ENCODE measurements around the gene TPM1. TPM values are rescaled to one million over a fixed set of nuclear protein-coding genes. Genes with fewer than 3 reads are reported as not detected.

TPM1 gene
- total RNA-seq, 1 donor from 2014 or later: 4,149 TPM

DNA sequence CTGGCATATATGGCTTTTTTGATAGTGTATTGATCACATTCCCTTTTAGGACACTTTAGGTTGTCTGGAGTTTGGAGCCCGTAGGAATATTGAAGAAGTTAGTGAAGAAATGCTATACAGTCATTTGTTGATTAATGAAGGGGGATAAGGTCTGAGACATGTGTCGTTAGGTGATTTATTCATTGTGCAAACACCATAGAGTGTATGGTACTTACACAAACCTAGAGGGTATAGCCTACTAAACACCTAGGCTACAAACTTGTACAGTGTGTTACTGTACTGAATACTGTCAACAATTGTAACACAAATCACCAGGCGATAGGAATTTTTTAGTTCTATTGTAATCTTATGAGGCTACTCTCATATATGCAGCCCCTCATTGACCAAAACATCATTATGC lies 3.3 kb downstream of the TPM1 start:
- Histone ChIP-seq H3K9me3 (ENCODE audit: control insufficient read depth in 3 of 3, low read length in 3 of 3) (no peaks in the 10 kb centered on the region), H3K4me1 (ENCODE audit: control insufficient read depth in 3 of 3, insufficient read depth in 3 of 3, low read length in 3 of 3) (peaks cover 45 to 62% (median 59%) of the 10 kb centered on the region in 3 donors), H3K4me3 (ENCODE audit: low read length in 3 of 3) (peak overlapping the region; percentile 55 to 94 (median 56)), H3K27me3 (ENCODE audit: control insufficient read depth in 3 of 3, insufficient read depth in 3 of 3, low read length in 3 of 3) (peaks cover 0 to 14% (median 9%) of the 10 kb centered on the region in 3 donors), H3K9ac (ENCODE audit: low read depth in 1 of 3, low read length in 3 of 3) (peak overlapping the region; percentile 35 to 81 (median 46)), H3K36me3 (ENCODE audit: control insufficient read depth in 3 of 3, insufficient read depth in 3 of 3, low read length in 3 of 3) (peaks cover 4 to 28% (median 12%) of the 10 kb centered on the region in 3 donors), H3K27ac (ENCODE audit: low read depth, low read length) (peak overlapping the region; percentile 94)

GRCh38 chr15:63046917-63047760 lies 4.6 kb downstream of the TPM1 start:
- H3K36me3 ChIP-seq (ENCODE audit: control insufficient read depth in 3 of 3, insufficient read depth in 3 of 3, low read length in 3 of 3): peaks cover 4 to 33% (median 15%) of the 10 kb centered on the region in 3 donors
- H3K27ac ChIP-seq (ENCODE audit: low read depth, low read length): peak overlapping the region; percentile 94
- H3K27me3 ChIP-seq (ENCODE audit: control insufficient read depth in 3 of 3, insufficient read depth in 3 of 3, low read length in 3 of 3): peaks cover 0 to 14% (median 6%) of the 10 kb centered on the region in 3 donors
- no peaks in the 10 kb centered on the region for H3K9me3 ChIP-seq (ENCODE audit: control insufficient read depth in 3 of 3, low read length in 3 of 3)
- peak overlapping the region; percentile 65 to 80 (median 79) for H3K9ac ChIP-seq (ENCODE audit: low read depth in 1 of 3, low read length in 3 of 3)
- H3K4me3 ChIP-seq (ENCODE audit: low read length in 3 of 3): peak overlapping the region; percentile 64 to 75 (median 69)
- H3K4me1 ChIP-seq (ENCODE audit: control insufficient read depth in 3 of 3, insufficient read depth in 3 of 3, low read length in 3 of 3): peaks cover 49 to 67% (median 60%) of the 10 kb centered on the region in 3 donors

DNA sequence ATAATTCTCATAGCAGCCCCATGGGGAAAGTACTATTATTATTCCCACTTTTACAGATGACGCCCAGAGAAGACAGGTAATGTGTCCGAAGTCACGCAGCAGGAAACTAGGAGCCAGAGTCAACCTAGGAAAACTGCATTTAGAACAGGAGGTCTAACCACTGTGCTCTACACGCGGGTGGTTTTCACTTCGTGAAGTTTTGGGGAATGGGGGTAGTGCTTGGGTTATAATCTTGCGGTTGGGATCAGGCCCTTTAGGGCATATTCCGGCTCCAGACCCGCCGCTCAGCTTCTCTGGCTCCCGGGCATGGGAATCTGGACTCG lies 5.2 kb downstream of the TPM1 start:
- peak overlapping the region; percentile 65 to 80 (median 79) for H3K9ac ChIP-seq (ENCODE audit: low read depth in 1 of 3, low read length in 3 of 3)
- peaks cover 4 to 35% (median 15%) of the 10 kb centered on the region in 3 donors for H3K36me3 ChIP-seq (ENCODE audit: control insufficient read depth in 3 of 3, insufficient read depth in 3 of 3, low read length in 3 of 3)
- no peaks in the 10 kb centered on the region for H3K9me3 ChIP-seq (ENCODE audit: control insufficient read depth in 3 of 3, low read length in 3 of 3)
- H3K27ac ChIP-seq (ENCODE audit: low read depth, low read length): peak overlapping the region; percentile 94
- peaks cover 0 to 14% (median 6%) of the 10 kb centered on the region in 3 donors for H3K27me3 ChIP-seq (ENCODE audit: control insufficient read depth in 3 of 3, insufficient read depth in 3 of 3, low read length in 3 of 3)
- peaks cover 49 to 71% (median 66%) of the 10 kb centered on the region in 3 donors for H3K4me1 ChIP-seq (ENCODE audit: control insufficient read depth in 3 of 3, insufficient read depth in 3 of 3, low read length in 3 of 3)
- peak overlapping the region; percentile 64 to 75 (median 69) for H3K4me3 ChIP-seq (ENCODE audit: low read length in 3 of 3)

DNA sequence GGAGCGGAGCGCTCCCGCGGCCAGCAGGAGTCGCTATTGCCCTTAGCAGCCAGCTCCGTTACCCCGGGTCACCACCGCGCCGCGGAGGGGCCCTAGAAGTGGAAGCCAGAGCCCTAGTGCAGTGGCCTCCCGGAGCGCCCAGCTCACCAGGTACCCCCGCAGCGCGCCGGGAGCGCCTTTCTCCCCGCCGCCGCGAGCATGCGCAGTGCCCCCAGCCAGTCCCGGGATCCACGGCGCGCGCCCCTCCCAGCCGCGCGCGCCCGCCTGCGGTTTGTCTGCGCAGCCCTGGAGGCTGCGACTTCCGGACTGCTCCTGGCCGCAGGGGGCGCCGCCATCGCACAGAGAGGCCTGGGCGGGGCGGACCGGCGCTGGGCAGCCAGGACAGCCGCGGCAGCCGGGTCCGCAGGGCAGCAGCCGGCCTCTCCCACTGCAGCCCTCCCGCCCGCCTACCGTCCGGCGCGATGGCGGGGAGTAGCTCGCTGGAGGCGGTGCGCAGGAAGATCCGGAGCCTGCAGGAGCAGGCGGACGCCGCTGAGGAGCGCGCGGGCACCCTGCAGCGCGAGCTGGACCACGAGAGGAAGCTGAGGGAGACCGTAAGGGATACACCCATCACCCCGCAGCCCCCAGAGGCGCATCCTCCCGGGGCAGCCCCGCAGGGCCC lies 5.7 kb downstream of the TPM1 start:
- Histone ChIP-seq H3K4me3 (ENCODE audit: low read length in 3 of 3) (peak overlapping the region; percentile 69 to 88 (median 75)), H3K36me3 (ENCODE audit: control insufficient read depth in 3 of 3, insufficient read depth in 3 of 3, low read length in 3 of 3) (peaks cover 4 to 36% (median 15%) of the 10 kb centered on the region in 3 donors), H3K4me1 (ENCODE audit: control insufficient read depth in 3 of 3, insufficient read depth in 3 of 3, low read length in 3 of 3) (peaks cover 50 to 73% (median 71%) of the 10 kb centered on the region in 3 donors), H3K27me3 (ENCODE audit: control insufficient read depth in 3 of 3, insufficient read depth in 3 of 3, low read length in 3 of 3) (peaks cover 0 to 12% (median 6%) of the 10 kb centered on the region in 3 donors), H3K9me3 (ENCODE audit: control insufficient read depth in 3 of 3, low read length in 3 of 3) (no peaks in the 10 kb centered on the region), H3K27ac (ENCODE audit: low read depth, low read length) (peak overlapping the region; percentile 94), H3K9ac (ENCODE audit: low read depth in 1 of 3, low read length in 3 of 3) (peak overlapping the region; percentile 69 to 80 (median 79))

DNA sequence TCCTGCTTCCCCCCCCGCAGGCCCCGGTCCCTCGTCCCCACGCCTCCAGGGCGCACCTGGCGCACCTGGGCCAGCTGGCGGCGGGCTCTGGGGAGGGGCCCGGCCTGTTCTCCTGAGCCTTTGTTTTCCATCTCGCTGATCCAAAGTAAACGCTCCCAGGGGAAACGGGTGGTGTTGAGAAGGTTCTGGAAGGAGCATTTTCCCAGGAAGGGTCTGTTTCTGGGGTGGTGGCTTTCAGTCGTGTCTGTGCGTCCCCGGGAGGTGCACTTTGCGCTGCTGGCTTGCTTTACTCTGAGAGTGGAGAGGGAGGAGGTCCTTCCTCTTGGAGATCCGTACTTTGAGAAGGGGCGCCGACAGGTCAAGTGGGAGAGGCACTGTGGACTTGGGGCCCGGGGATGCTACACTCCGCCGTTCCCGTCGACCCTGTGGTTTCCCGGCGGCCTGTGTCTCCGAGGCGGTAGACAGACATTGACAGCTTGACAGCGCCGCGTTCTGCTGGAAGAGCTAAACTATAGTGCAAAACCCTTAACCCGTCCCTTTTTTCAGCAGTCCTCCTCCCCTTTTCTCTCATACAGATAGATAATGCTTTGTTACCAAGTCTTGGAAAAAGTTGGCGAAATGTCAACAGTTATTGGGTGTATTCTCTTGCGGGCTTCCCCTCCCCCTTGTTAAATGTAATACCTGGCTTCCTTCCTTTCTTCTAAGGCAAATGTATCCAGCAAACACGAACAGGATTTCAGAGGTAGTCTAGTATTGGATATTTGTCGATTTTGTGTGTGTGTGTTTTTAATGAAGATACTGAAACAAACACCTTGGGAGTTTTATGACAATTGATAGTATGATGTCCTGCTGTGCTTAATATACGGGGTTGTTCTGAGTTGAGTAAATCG lies 6.5 kb downstream of the TPM1 start:
- peak overlapping the region; percentile 94 for H3K27ac ChIP-seq (ENCODE audit: low read depth, low read length)
- H3K27me3 ChIP-seq (ENCODE audit: control insufficient read depth in 3 of 3, insufficient read depth in 3 of 3, low read length in 3 of 3): peaks cover 0 to 4% (median 3%) of the 10 kb centered on the region in 3 donors
- H3K36me3 ChIP-seq (ENCODE audit: control insufficient read depth in 3 of 3, insufficient read depth in 3 of 3, low read length in 3 of 3): peaks cover 3 to 37% (median 17%) of the 10 kb centered on the region in 3 donors
- peak overlapping the region; percentile 69 to 88 (median 75) for H3K4me3 ChIP-seq (ENCODE audit: low read length in 3 of 3)
- H3K9me3 ChIP-seq (ENCODE audit: control insufficient read depth in 3 of 3, low read length in 3 of 3): no peaks in the 10 kb centered on the region
- peak overlapping the region; percentile 69 to 79 (median 69) for H3K9ac ChIP-seq (ENCODE audit: low read depth in 1 of 3, low read length in 3 of 3)
- peaks cover 49 to 76% (median 75%) of the 10 kb centered on the region in 3 donors for H3K4me1 ChIP-seq (ENCODE audit: control insufficient read depth in 3 of 3, insufficient read depth in 3 of 3, low read length in 3 of 3)

DNA sequence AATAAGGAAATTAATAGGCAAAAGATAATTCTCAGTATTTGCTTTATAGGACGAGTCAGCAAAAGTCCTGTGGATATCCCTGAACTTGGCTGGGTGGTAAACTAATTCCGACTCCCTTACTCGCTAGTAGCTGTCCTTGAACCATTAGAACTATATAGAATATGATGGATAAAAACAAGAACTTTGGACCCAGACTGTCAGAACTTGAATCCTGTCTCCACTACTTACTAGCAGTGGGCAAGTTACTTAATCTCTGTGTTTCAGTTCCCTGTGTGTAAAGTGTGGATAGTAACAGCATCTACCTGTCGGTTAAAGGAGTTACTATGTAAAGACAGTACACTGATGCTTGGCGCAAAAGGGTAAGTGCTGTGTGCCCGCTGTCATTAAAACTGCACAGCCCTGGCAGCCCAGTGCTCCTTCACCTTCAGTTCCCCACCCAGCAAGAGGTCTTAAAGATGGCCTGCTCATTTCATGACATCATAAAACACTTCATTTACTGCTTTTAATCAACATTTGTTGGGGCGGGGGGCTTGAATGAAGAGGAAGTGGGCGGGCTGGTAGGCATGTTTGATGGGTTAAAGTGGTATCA lies 7.3 kb downstream of the TPM1 start:
- H3K4me3 ChIP-seq (ENCODE audit: low read length in 3 of 3): peak overlapping the region; percentile 49 to 88 (median 69)
- peaks cover 0 to 36% (median 21%) of the 10 kb centered on the region in 3 donors for H3K36me3 ChIP-seq (ENCODE audit: control insufficient read depth in 3 of 3, insufficient read depth in 3 of 3, low read length in 3 of 3)
- H3K4me1 ChIP-seq (ENCODE audit: control insufficient read depth in 3 of 3, insufficient read depth in 3 of 3, low read length in 3 of 3): peaks cover 48 to 80% (median 76%) of the 10 kb centered on the region in 3 donors
- no peaks in the 10 kb centered on the region for H3K27me3 ChIP-seq (ENCODE audit: control insufficient read depth in 3 of 3, insufficient read depth in 3 of 3, low read length in 3 of 3)
- peak overlapping the region; percentile 47 to 69 (median 69) for H3K9ac ChIP-seq (ENCODE audit: low read depth in 1 of 3, low read length in 3 of 3)
- peak overlapping the region; percentile 94 for H3K27ac ChIP-seq (ENCODE audit: low read depth, low read length)
- H3K9me3 ChIP-seq (ENCODE audit: control insufficient read depth in 3 of 3, low read length in 3 of 3): no peaks in the 10 kb centered on the region

DNA sequence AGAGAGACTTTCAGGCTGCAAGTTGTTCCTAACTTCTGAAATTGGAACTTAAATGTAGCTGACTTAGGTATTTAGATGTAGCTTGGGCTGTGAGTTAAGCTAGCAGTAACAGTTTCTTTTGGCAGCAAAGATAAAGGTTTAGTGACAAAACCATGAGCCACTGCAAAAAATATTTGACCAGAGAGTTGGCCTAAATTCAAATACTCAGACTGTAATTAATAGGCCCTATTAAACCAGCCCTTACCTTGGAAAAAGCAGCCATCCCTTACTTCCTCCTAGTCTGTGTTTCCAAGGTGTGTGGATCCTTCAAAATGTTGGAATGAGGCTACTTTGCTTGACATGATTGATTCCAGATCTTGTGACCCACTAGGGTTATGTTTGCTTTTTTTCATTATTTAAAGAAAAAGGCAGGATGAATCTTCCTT lies 8.2 kb downstream of the TPM1 start:
- Histone ChIP-seq H3K4me1 (ENCODE audit: control insufficient read depth in 3 of 3, insufficient read depth in 3 of 3, low read length in 3 of 3) (peaks cover 51 to 81% (median 80%) of the 10 kb centered on the region in 3 donors), H3K27me3 (ENCODE audit: control insufficient read depth in 3 of 3, insufficient read depth in 3 of 3, low read length in 3 of 3) (no peaks in the 10 kb centered on the region), H3K27ac (ENCODE audit: low read depth, low read length) (peak overlapping the region; percentile 94), H3K9me3 (ENCODE audit: control insufficient read depth in 3 of 3, low read length in 3 of 3) (no peaks in the 10 kb centered on the region), H3K36me3 (ENCODE audit: control insufficient read depth in 3 of 3, insufficient read depth in 3 of 3, low read length in 3 of 3) (peaks cover 0 to 41% (median 24%) of the 10 kb centered on the region in 3 donors), H3K4me3 (ENCODE audit: low read length in 3 of 3) (peak overlapping the region in 1 of 3 donors; percentile 88), H3K9ac (ENCODE audit: low read depth in 1 of 3, low read length in 3 of 3) (peak overlapping the region in 1 of 3 donors; percentile 69)

- peak overlapping the region in 1 of 3 donors; percentile 2 for H3K4me3 ChIP-seq (ENCODE audit: low read length in 3 of 3)
- no peaks in the 10 kb centered on the region for H3K27me3 ChIP-seq (ENCODE audit: control insufficient read depth in 3 of 3, insufficient read depth in 3 of 3, low read length in 3 of 3)
- peak overlapping the region; percentile 94 for H3K27ac ChIP-seq (ENCODE audit: low read depth, low read length)
- peak overlapping the region in 1 of 3 donors; percentile 45 for H3K9ac ChIP-seq (ENCODE audit: low read depth in 1 of 3, low read length in 3 of 3)
- H3K9me3 ChIP-seq (ENCODE audit: control insufficient read depth in 3 of 3, low read length in 3 of 3): no peaks in the 10 kb centered on the region
- H3K4me1 ChIP-seq (ENCODE audit: control insufficient read depth in 3 of 3, insufficient read depth in 3 of 3, low read length in 3 of 3): peaks cover 49 to 81% (median 75%) of the 10 kb centered on the region in 3 donors
- peaks cover 0 to 41% (median 24%) of the 10 kb centered on the region in 3 donors for H3K36me3 ChIP-seq (ENCODE audit: control insufficient read depth in 3 of 3, insufficient read depth in 3 of 3, low read length in 3 of 3)
Measured at GRCh38 chr15:63051156-63052066, 8.9 kb downstream of the TPM1 start.

Measured in skeletal muscle tissue (tissue), 4 donors.